Erythroblast (primary cell): ENCODE results near the gene BCL2L2.

Source experiments
- DNase-seq, 2 experiments: peaks; one replicate each; lab custom pipeline; 2025; lab: John Stamatoyannopoulos, UW
- GATA1 ChIP-seq: IDR thresholded peaks from 2 replicates; pipeline ENCODE4 v1.6.1; 2011; ENCODE audit warnings: low read depth, mild to moderate bottlenecking, control low read depth, low read length, moderate library complexity
- POLR2A ChIP-seq: IDR thresholded peaks from 2 replicates; pipeline ENCODE4 v1.6.1; 2011; ENCODE audit warnings: mild to moderate bottlenecking, low read length

The BCL2L2 gene

GRCh38 chr14:23286902-23287479 lies 19.6 kb upstream of the BCL2L2 start:
- no peak for TF ChIP-seq POLR2A
- no peak for TF ChIP-seq GATA1
- DNase-seq: no peak

- DNase-seq: peak; percentile 84 to 89
- TF ChIP-seq POLR2A (peak; percentile 36), GATA1 (no peak)
Measured at GRCh38 chr14:23294734-23295561, 11.7 kb upstream of the BCL2L2 start.

GRCh38 chr14:23296012-23296777 lies 10.4 kb upstream of the BCL2L2 start:
- DNase-seq: no peak

DNA sequence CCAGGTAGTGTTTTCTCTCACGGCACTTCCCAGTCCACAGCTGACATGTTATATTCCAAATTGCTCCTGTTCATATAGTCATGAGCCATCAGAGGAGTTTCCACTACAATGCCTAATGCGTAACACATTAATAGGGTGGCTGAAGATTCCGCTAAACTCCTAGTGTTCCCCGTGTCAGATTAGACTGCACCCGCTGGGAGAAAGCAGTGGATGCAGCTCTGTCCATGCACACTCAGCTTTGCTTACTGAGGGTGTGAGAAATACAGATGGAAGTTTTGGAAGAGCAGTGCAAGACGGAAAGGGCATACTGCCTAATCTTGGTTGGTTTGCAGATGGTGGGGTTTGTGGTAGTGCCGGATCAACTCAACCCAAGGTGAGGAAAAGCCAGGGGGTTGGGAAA lies 9.5 kb upstream of the BCL2L2 start:
- no peak for TF ChIP-seq POLR2A
- no peak for TF ChIP-seq GATA1
- no peak for DNase-seq

More at GRCh38 chr14:23296012-23296777, 10.4 kb upstream of the BCL2L2 start:
- no peak for TF ChIP-seq POLR2A
- no peak for TF ChIP-seq GATA1

- no peak for DNase-seq
- TF ChIP-seq POLR2A (no peak), GATA1 (no peak)
Measured at GRCh38 chr14:23297611-23298277, 8.9 kb upstream of the BCL2L2 start.

GRCh38 chr14:23299211-23299957 lies 7.2 kb upstream of the BCL2L2 start:
- peak; percentile 65 to 70 for DNase-seq
- TF ChIP-seq POLR2A: no peak
- TF ChIP-seq GATA1: no peak

GRCh38 chr14:23299986-23300686 lies 6.5 kb upstream of the BCL2L2 start:
- DNase-seq: no peak
- TF ChIP-seq POLR2A (no peak), GATA1 (no peak)

GRCh38 chr14:23300687-23301223 lies 5.9 kb upstream of the BCL2L2 start:
- DNase-seq: peak; percentile 41 to 65

GRCh38 chr14:23301288-23301968 lies 5.2 kb upstream of the BCL2L2 start:
- TF ChIP-seq GATA1: no peak
- no peak for TF ChIP-seq POLR2A
- DNase-seq: peak; percentile 98 to 100

More at GRCh38 chr14:23300687-23301223, 5.9 kb upstream of the BCL2L2 start:
- no peak for TF ChIP-seq GATA1
- TF ChIP-seq POLR2A: no peak

DNA sequence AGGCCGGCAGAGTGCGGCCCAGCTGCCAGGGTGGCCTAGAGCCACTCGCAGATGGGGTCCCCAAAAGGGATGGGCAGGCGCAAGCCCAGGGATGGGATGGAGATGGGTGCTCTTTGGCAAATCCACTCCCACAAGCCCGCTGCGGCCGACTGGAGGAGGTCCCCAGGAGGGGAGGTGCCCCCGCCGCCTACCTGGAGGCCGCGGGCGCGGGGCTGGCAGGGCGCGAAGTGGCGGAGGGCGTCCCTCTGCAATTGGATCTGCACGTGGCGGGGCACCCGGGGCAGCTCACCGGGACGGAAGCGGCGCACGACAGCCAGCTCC lies 4.7 kb upstream of the BCL2L2 start:
- no peak for DNase-seq
- TF ChIP-seq GATA1: no peak
- TF ChIP-seq POLR2A: peak; percentile 89

DNA sequence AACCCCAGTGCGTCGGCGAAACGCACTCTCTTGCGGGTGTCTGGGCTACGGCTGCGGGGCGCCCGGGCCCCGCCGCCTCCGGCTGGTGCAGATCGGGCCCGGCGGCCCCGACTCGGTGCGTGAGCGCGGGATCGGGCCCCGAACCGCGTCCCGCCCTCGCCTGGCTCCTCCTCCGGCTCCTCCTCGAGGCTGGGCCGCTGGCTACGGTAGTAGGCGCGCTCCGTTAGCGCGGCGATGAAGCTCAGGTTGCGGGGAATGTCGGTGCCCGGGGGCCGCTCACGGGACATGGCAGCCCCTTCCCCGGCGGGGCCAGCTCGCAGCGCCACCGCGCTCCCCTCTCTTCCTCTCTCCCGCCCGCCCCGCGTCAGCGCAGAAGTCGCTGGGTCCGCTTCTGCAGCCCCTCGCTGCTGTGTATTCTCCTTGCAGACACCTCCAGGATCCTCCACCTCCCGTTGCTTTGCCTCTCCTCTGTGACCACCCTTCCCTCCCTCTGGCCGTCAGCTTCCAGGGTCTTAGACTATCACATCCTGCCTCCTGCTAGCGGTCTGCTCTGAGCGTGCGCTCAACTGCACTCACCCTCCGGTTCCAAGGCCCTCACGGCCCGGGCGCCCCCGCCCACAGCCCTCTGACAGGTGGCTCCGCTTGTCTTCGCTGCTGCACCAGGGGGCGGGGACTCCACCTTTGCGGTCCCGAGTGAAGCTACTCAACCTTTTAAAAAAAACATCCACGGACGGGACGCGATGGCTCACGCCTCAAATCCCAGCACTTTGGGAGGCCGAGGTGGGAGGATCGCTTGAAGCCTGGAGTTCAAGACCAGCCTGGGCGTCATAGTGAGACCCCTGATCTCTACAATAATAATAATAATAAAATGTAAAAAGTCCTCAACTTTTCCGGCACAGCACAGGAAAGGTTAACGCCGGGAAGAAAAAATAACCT lies 4.1 kb upstream of the BCL2L2 start, which contains the start of gene PPP1R3E:
Gene PPP1R3E (minus strand): TSS at position 570 of the 936 bp plus-strand sequence. CDS start 283 bp downstream, at position 287.
- TF ChIP-seq POLR2A (peak; percentile 32), GATA1 (no peak)
- DNase-seq: peak; percentile 82 to 87
